Measurements from ENCODE around the gene MYOG. TPM values are rescaled to one million over a fixed set of nuclear protein-coding genes. Genes with fewer than 3 reads are reported as not detected.

MYOG gene
- total RNA-seq, 2 donors from 2014 or later: not detected

DNA sequence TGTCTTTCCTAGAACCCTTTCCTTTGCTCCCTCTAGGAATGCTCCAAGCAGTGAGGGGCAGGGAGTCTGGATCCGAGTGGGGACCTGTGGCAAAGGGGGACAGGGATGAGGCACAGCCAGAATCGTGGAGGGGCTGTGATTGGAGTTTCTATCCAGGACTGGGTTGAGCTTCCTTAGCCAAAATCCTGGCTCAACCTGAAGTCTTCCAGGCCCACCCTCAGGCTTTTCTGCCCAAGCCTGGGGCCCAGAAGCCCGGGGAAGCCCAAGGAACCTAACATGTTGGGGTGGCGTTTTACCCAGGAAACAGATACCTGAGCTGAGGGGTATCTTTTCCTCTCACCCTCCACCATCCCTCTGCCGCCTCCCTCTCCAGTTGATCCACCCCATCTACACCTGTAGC is 5.4 kb downstream of the MYOG start:
- no peaks in the 10 kb centered on the region for H3K4me1 ChIP-seq
- intact Hi-C loops (cut with DNase I): no loop called here
- H3K27ac ChIP-seq: no peak overlapping the region
- no peak overlapping the region for H3K4me3 ChIP-seq
- H3K36me3 ChIP-seq: no peaks in the 10 kb centered on the region
- no peak for DNase-seq
- H3K27me3 ChIP-seq: peaks cover 8% of the 10 kb centered on the region
- no peak overlapping the region for H3K9ac ChIP-seq (ENCODE audit: low read depth in 2 of 2, low read length in 2 of 2)
- no peaks in the 10 kb centered on the region for H3K9me3 ChIP-seq
- TF ChIP-seq CTCF (IDR thresholded peaks at IDR 0.05): no peak

DNA sequence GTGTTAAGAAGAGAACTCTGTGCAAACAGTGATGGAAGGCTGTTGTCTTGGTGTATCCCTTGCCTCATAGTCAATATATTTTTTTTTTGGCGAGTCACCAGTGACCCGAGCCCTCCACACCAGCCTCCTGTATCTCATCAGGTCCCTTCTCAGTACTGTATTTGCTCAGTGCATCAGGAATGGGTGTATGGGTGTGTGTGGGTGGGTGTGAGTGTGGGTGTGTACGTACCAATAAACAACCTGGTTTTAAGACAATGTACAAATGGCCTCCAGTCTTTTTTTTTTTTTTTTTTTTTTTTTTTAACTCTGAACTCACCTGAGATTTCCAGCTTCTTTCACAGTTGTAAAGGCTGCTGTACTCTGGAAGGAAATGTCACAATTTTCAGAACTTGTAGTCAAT is 7.3 kb downstream of the MYOG start:
- H3K4me1 ChIP-seq: no peaks in the 10 kb centered on the region

GRCh38 chr1:203077956-203078355 is 7.9 kb downstream of the MYOG start:
- Histone ChIP-seq H3K4me3 (no peak overlapping the region), H3K9ac (ENCODE audit: low read depth in 2 of 2, low read length in 2 of 2) (no peak overlapping the region), H3K36me3 (no peaks in the 10 kb centered on the region), H3K9me3 (no peaks in the 10 kb centered on the region), H3K27me3 (peaks cover 18% of the 10 kb centered on the region), H3K4me1 (no peaks in the 10 kb centered on the region), H3K27ac (no peak overlapping the region)
- no peak for DNase-seq
- intact Hi-C loops (cut with DNase I): no loop called here
- TF ChIP-seq CTCF (IDR thresholded peaks at IDR 0.05): no peak

More for the DNA sequence above, 7.3 kb downstream of the MYOG start:
- H3K27ac ChIP-seq: no peak overlapping the region
- no peaks in the 10 kb centered on the region for H3K9me3 ChIP-seq
- no peak for DNase-seq
- intact Hi-C loops (cut with DNase I): no loop called here
- TF ChIP-seq CTCF (IDR thresholded peaks at IDR 0.05): no peak
- no peak overlapping the region for H3K4me3 ChIP-seq
- H3K9ac ChIP-seq (ENCODE audit: low read depth in 2 of 2, low read length in 2 of 2): no peak overlapping the region
- peaks cover 18% of the 10 kb centered on the region for H3K27me3 ChIP-seq
- H3K36me3 ChIP-seq: no peaks in the 10 kb centered on the region

- intact Hi-C loops (cut with DNase I): no loop called here
- H3K4me3 ChIP-seq: no peak overlapping the region
- peaks cover 18% of the 10 kb centered on the region for H3K27me3 ChIP-seq
- H3K27ac ChIP-seq: no peak overlapping the region
- no peaks in the 10 kb centered on the region for H3K36me3 ChIP-seq
- H3K4me1 ChIP-seq: no peaks in the 10 kb centered on the region
- DNase-seq: no peak
- no peaks in the 10 kb centered on the region for H3K9me3 ChIP-seq
- no peak for TF ChIP-seq CTCF (IDR thresholded peaks at IDR 0.05)
- H3K9ac ChIP-seq (ENCODE audit: low read depth in 2 of 2, low read length in 2 of 2): no peak overlapping the region
Measured at GRCh38 chr1:203077367-203077766, 8.4 kb downstream of the MYOG start.

GRCh38 chr1:203076031-203076511 is 9.7 kb downstream of the MYOG start:
- DNase-seq: no peak
- Histone ChIP-seq H3K4me1 (no peaks in the 10 kb centered on the region), H3K36me3 (no peaks in the 10 kb centered on the region), H3K27ac (no peak overlapping the region), H3K27me3 (peaks cover 18% of the 10 kb centered on the region), H3K9me3 (no peaks in the 10 kb centered on the region), H3K9ac (ENCODE audit: low read depth in 2 of 2, low read length in 2 of 2) (peak overlapping the region in 1 of 2 donors; percentile 56), H3K4me3 (peak overlapping the region; percentile 27)
- no peak for TF ChIP-seq CTCF (IDR thresholded peaks at IDR 0.05)
- intact Hi-C loops (cut with DNase I): no loop called here
